Keratinocyte (primary cell): ENCODE measurements around the gene EXOSC9. TPM values are rescaled to one million over a fixed set of nuclear protein-coding genes. Genes with fewer than 3 reads are reported as not detected.

Experiments used
- DNase-seq: peaks from one replicate; pipeline ENCODE4 v3.0.0-alpha.2; 2011; ENCODE audit warnings: low read depth, missing footprints, low spot score
- FAIRE-seq: peaks from 2 replicates; lab custom pipeline; 2011; peaks lifted over from hg19 to GRCh38; lab: Jason Lieb, UNC
- H2AFZ ChIP-seq: 2 replicates; pipeline ENCODE4 v1.6.0; 2012; ENCODE audit warnings: low read length, control low read depth, inconsistent platforms; ENCODE audit not compliant: control insufficient read depth
- H3K27ac ChIP-seq: 2 replicates; pipeline ENCODE4 v1.5.1; 2011; ENCODE audit warnings: low read length; ENCODE audit not compliant: control insufficient read depth, insufficient read depth
- H3K27me3 ChIP-seq: 3 replicates; pipeline ENCODE4 v1.6.0; 2011; ENCODE audit warnings: low read length; ENCODE audit not compliant: control insufficient read depth, insufficient read depth; ENCODE audit errors: extremely low read depth
- H3K36me3 ChIP-seq, 2 experiments: 2 replicates in 1 of 2; 3 replicates in 1 of 2; pipeline ENCODE4 v1.5.1; 2011; ENCODE audit warnings: low read length in 2 of 2, mild to moderate bottlenecking in 1 of 2; ENCODE audit not compliant: control insufficient read depth in 2 of 2, insufficient read depth in 2 of 2; ENCODE audit errors: extremely low read depth in 1 of 2
- H3K4me1 ChIP-seq: 3 replicates; pipeline ENCODE4 v1.5.1; 2011; ENCODE audit warnings: low read length; ENCODE audit not compliant: control insufficient read depth, insufficient read depth; ENCODE audit errors: extremely low read depth
- H3K4me2 ChIP-seq: 3 replicates; pipeline ENCODE4 v1.6.0; 2011; ENCODE audit warnings: low read depth, low read length; ENCODE audit not compliant: control insufficient read depth, insufficient read depth; ENCODE audit errors: extremely low read depth
- H3K4me3 ChIP-seq, 3 experiments: fragments of 200-600 bp in 1 of 3; sonication (generic) in 1 of 3; 2 replicates in 2 of 3; 3 replicates in 1 of 3; pipeline ENCODE4 v1.5.1; 2011 to 2016; ENCODE audit warnings: low read length in 3 of 3, mild to moderate bottlenecking in 3 of 3, control low read depth in 2 of 3, inconsistent platforms in 1 of 3, low read depth in 1 of 3, mixed read lengths in 1 of 3, mixed run types in 1 of 3, moderate library complexity in 1 of 3; ENCODE audit not compliant: control insufficient read depth in 2 of 3, insufficient read depth in 2 of 3; ENCODE audit errors: extremely low read depth in 1 of 3
- H3K79me2 ChIP-seq: 2 replicates; pipeline ENCODE4 v1.6.0; 2012; ENCODE audit warnings: low read length; ENCODE audit not compliant: control insufficient read depth, insufficient read depth
- H3K9ac ChIP-seq: 3 replicates; pipeline ENCODE4 v1.6.0; 2011; ENCODE audit warnings: low read length; ENCODE audit not compliant: control insufficient read depth, insufficient read depth; ENCODE audit errors: extremely low read depth
- H3K9me1 ChIP-seq: 3 replicates; pipeline ENCODE4 v1.6.0; 2011; ENCODE audit warnings: low read length; ENCODE audit not compliant: control insufficient read depth, insufficient read depth; ENCODE audit errors: extremely low read depth
- H3K9me3 ChIP-seq: 2 replicates; pipeline ENCODE4 v1.5.1; 2012; ENCODE audit warnings: low read depth, low read length; ENCODE audit not compliant: control insufficient read depth
- H4K20me1 ChIP-seq: 3 replicates; pipeline ENCODE4 v1.6.0; 2011; ENCODE audit warnings: low read length; ENCODE audit not compliant: control insufficient read depth, insufficient read depth; ENCODE audit errors: extremely low read depth
- CTCF ChIP-seq, 3 experiments: IDR thresholded peaks in 1 of 3; conservative IDR thresholded peaks in 1 of 3; optimal IDR thresholded peaks in 1 of 3; 2 replicates in 2 of 3; 3 replicates in 1 of 3; pipeline versions ENCODE3 to v1.5.1; 2011; ENCODE audit warnings: low read length in 3 of 3, mild to moderate bottlenecking in 3 of 3, moderate library complexity in 2 of 3, control low read depth in 1 of 3, inconsistent platforms in 1 of 3; ENCODE audit not compliant: insufficient read depth in 2 of 3; ENCODE audit errors: extremely low read depth in 1 of 3
- EZH2 ChIP-seq: IDR thresholded peaks from one replicate; pipeline ENCODE4 v1.6.1; 2012; ENCODE audit warnings: inconsistent platforms, mild to moderate bottlenecking, low read length, moderate library complexity
- dilution Hi-C: fragments of 300-500 bp; cut with MboI; formaldehyde crosslinking; loops from one replicate; pipeline ENCODE4 v1.7.0; 2020; ENCODE audit warnings: low sequenced_read_pairs; ENCODE audit not compliant: extremely low pct_ligation_motif_present
- polyA plus RNA-seq, 5 experiments: library from polyadenylated mRNA; depleted of rRNA in 3 of 5; stranded (reverse) in 3 of 5; stranded (forward) in 1 of 5; unstranded in 1 of 5; fragments of >200 nt; gene quantifications; 1 replicate in 1 of 5; 2 replicates in 3 of 5; 3 replicates in 1 of 5; pipeline versions ENCODE4 v1.2.1 to v1.2.3, GENCODE V29; 2011 to 2012; ENCODE audit warnings: missing spikeins in 2 of 5, low read depth in 1 of 5, low replicate concordance in 1 of 5

The EXOSC9 gene
- polyA plus RNA-seq, 1 donor (not counting 4 experiments of a cell fraction or from before 2014, with no cell fraction given) = 35.4 TPM

- H3K9me1 ChIP-seq = no peaks in the 10 kb centered on the region
- no peak for FAIRE-seq
- H2AFZ ChIP-seq = no peak overlapping the region
- TF ChIP-seq CTCF (optimal IDR thresholded peaks at IDR 0.05 in 1 of 3, IDR thresholded peaks at IDR 0.05 in 1 of 3, conservative IDR thresholded peaks at IDR 0.05 in 1 of 3; ENCODE audit: extremely low read depth in 1 of 3, insufficient read depth in 2 of 3, low read length in 3 of 3) (no peak), EZH2 (no peak)
- no peak overlapping the region for H3K4me2 ChIP-seq
- no peak for DNase-seq
- H3K27ac ChIP-seq = peak overlapping the region; percentile 53
- H3K36me3 ChIP-seq = peaks cover 0 to 6% of the 10 kb centered on the region in 2 experiments
- dilution Hi-C loops = no loop called here
- no peaks in the 10 kb centered on the region for H3K4me1 ChIP-seq
- H3K79me2 ChIP-seq = peaks cover 8% of the 10 kb centered on the region
- no peaks in the 10 kb centered on the region for H3K9me3 ChIP-seq
- H3K4me3 ChIP-seq = no peak overlapping the region
- H3K27me3 ChIP-seq = no peaks in the 10 kb centered on the region
- no peak overlapping the region for H3K9ac ChIP-seq
- no peaks in the 10 kb centered on the region for H4K20me1 ChIP-seq
Measured at GRCh38 chr4:121827853-121828252, 26.7 kb downstream of the EXOSC9 start.

GRCh38 chr4:121829511-121829910 lies 28.4 kb downstream of the EXOSC9 start:
- dilution Hi-C loops = no loop called here
- H3K9me3 ChIP-seq = no peaks in the 10 kb centered on the region
- no peaks in the 10 kb centered on the region for H3K9me1 ChIP-seq

More at GRCh38 chr4:121829511-121829910, 28.4 kb downstream of the EXOSC9 start:
- H3K27ac ChIP-seq = no peak overlapping the region
- no peaks in the 10 kb centered on the region for H4K20me1 ChIP-seq
- no peaks in the 10 kb centered on the region for H3K27me3 ChIP-seq
- no peak overlapping the region for H3K9ac ChIP-seq
- peaks cover 0 to 6% of the 10 kb centered on the region in 2 experiments for H3K36me3 ChIP-seq
- H3K4me1 ChIP-seq = no peaks in the 10 kb centered on the region
- H3K4me3 ChIP-seq = no peak overlapping the region
- no peak overlapping the region for H2AFZ ChIP-seq
- FAIRE-seq (no peak), DNase-seq (no peak)
- H3K4me2 ChIP-seq = no peak overlapping the region
- no peak for TF ChIP-seq CTCF (optimal IDR thresholded peaks at IDR 0.05 in 1 of 3, IDR thresholded peaks at IDR 0.05 in 1 of 3, conservative IDR thresholded peaks at IDR 0.05 in 1 of 3; ENCODE audit: extremely low read depth in 1 of 3, insufficient read depth in 2 of 3, low read length in 3 of 3)
- TF ChIP-seq EZH2 = no peak
- H3K79me2 ChIP-seq = no peaks in the 10 kb centered on the region
